Caki2 (cell line): ENCODE measurements around the gene S100A5. TPM values are rescaled to one million over a fixed set of nuclear protein-coding genes. Genes with fewer than 3 reads are reported as not detected.
A peak's percentile ranks its signal among the peaks of the same experiment; 100 is the strongest.
"Not testable (repeated sequence)": the region's sequence is repeated elsewhere in the genome, so short reads cannot be mapped to it uniquely, and the experiment has no call there.

Source experiments
- DNase-seq: peaks from one replicate; pipeline ENCODE4 v3.0.0-alpha.2; 2015; ENCODE audit warnings: low read depth
- in situ Hi-C: cut with HindIII; loops from 2 replicates; pipeline ENCODE4 v1.10.0; 2016; ENCODE audit warnings: low sequenced_read_pairs, low pct_unique_long_range_greater_than_20kb, mixed read lengths
- total RNA-seq: library from RNA; depleted of rRNA; stranded (reverse); fragments of >200 nt; shearing (Covaris generic); gene quantifications from 2 replicates; pipeline ENCODE4 v1.2.3, GENCODE V29; 2014; ENCODE audit warnings: low replicate concordance

The S100A5 gene
- total RNA-seq, 1 experiment from 2014 or later = not detected

DNA sequence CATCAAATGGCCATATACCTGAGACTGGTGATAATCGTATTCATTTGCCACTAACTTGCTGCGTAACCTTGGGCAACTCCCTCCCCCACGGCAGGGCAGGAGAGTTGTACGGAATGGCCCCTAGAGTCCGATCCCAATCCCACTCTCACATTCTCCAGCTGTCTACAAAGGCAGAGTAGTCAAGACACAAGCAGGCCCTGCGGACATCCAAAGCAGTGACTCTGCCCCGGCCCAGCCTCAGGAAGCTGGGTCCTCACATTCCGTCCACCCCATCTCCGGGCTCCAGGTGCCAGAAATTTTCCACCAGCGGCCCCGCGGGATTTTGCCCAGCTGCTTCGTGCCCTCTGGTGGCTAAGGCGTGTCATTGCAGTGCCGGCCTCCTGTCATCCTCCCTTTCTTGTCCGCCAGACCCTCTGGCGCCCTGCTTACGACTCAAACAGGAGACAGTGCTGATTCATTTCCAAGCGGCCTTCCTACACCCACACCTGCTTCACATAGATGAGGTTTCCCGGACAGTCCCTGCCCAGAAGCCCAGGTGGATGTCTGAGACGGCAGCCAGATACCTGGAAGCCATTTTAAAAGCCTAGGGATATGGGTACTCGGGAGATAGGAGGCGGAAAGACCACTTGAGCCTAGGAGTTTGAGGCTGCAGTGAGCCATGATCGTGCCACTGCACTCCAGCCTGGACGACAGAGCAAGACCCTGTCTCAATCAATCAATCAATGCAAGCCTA is 27.8 kb upstream of the S100A5 start:
- peak; percentile 96 for DNase-seq
- in situ Hi-C loops = no loop called here

DNA sequence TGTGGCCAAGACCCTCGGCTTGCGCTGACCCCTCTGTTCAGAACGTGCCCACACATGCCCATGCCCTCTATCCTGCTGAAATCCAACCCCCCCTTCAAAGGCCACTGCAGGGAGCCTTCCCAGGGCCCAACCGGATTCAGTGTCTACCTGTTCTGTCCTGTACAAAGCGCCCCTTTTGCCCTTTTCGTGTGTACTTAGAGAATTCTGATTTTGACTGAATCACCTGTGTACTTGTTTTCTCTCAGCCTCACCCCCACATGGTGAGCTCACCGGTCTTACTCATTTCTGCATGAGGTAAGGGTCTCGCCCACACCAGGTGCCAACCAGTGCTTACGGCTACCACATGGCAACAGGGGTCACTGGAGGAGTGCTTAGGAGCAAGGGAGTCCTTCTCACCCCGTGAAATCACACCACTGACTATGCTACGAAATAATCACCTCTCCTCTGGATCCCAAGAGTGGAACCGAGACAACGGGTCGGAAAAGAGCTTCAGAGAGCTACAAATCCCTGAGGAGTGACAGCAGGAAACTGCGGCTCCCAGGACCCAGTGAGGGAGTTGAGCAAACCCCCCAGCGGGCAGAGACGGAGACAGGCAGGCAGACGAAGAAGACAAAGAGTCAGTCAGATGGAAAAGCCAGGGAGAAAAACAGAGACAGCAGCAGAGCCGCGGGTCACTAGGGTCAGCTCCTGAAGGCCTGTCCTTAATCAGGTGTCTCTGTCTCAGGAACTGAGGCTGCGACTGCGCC is 27.1 kb upstream of the S100A5 start:
- in situ Hi-C loops = no loop called here
- DNase-seq = no peak

DNA sequence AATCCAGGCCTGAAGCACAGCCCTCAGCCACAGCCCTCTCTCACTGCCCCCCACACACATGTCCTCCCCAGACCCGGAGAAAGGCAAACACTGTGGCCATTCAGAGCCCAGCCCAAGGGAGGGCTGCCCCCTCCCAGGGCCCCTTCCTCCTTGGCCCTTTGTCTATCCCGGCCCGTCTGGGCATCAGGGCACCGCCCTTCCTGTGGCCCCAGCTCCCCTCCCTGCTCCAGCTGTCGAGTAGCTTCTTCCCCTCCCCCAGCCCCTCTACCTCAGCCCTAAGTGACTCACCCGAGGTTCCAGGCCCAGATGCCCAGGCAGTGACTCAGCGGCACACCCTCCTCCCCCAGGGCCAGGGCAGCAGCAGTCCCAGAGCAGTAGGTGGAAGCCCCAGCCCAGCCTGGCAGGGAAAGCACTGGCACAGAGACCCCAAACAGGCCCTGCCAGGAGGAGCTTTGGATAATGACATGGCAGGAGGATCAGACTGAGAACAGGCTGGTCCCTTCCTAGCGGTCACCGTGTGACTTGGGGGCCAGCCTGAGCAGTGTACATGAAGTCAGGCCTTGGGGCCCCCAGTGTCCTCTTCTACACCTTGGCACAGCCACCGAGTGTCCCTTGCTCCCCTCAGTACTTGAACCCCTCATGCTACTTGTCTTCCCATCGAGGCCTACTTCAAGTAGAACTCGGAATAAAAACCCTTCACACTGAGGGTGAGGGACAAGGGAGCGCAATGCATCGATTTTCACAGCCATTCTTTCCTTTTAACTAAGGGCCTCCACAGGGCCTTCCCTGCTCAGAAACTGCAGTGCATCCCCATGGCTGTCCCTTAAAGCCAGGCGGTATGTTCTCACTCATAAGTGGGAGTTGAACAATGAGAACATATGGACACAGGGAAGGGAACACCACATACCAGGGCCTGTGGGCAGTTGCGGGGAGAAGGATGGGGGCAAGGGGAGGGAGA is 26.0 kb upstream of the S100A5 start:
- DNase-seq = peak; percentile 99
- in situ Hi-C loops = no loop called here

DNA sequence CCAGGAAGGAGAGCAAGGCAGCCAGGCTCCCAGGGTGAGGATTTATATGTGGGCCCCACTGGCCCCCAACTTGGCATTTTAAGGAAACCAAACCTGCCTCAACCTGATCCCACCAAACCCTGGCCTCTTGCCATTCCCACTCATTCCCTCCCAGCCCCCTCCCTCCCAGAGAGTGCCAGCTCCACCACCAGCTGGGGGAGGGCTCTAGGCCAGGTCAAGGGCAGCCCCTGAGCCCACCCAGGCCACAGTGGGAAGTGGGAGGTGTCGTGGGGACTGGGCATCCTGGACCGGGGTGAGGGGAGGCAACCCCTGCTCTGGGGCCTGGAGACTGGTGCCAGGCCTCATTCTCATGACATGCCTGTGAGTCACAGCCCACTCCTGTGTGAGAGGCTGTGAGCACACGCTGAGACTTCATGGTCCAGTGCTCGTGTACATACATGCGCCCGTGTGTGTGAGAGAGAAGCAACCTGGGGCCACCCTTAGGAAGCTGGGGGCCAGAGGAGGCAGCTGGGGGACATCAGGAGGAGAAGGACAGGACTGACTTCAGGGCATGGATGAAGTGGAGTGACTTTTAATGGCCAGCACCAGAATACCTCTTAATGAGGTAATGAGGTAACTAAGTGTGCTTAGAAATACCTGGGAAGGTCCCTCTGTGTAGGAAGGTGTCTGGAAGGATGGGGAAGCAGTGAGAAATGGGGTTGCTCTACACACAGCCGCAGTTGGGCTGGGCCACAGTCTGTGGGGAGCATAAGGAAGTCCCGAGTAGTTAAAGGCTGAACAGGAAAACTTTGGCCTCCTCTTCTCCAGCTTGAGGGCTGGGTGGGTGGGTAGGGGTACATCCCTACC is 25.0 kb upstream of the S100A5 start, which contains the start of gene S100A2:
S100A2 (minus strand) TSS at position 316 of the 846 bp plus-strand sequence. CDS start 1,967 bp downstream, outside the sequence.
- in situ Hi-C loops = no loop called here
- DNase-seq = peak; percentile 93

DNA sequence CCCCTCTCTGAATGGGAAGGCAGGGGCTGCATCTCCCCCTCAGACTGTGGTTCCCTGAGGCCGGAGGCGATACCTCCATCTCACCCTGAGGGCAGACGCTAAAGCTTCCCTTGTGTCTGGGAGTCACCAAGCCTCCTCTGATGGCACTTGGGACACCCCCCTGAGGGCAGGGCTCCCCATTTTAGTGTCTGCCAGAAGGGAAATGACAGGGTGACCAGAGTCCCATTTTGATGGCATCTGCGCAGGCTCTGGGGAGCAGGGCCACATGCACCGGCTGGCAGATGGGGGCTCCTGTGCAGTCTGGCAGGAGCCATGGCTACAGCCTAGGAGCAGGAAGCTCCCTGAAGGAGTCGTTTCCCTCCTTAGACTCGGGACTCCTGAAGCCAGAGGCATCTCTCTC is 23.3 kb upstream of the S100A5 start:
- DNase-seq = no peak
- in situ Hi-C loops = no loop called here

DNA sequence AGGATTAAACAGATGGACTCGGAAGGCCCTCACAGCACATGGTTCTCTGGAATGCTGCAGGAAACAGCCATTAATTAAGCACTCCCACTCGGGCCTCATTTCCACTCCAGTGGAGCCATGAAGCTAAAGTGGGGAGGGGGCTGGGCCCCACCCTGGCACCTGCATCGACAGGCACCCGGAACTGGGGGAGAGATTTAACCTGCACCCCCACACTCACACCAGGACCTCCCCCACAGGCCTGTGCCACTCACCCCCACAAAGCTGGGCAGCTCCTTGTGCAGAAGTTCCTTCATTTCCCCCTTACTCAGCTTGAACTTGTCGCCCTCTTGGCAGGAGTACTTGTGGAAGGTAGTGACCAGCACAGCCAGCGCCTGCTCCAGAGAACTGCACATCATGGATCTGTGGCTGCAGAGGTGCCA is 22.8 kb upstream of the S100A5 start:
- in situ Hi-C loops = no loop called here
- DNase-seq = no peak

DNA sequence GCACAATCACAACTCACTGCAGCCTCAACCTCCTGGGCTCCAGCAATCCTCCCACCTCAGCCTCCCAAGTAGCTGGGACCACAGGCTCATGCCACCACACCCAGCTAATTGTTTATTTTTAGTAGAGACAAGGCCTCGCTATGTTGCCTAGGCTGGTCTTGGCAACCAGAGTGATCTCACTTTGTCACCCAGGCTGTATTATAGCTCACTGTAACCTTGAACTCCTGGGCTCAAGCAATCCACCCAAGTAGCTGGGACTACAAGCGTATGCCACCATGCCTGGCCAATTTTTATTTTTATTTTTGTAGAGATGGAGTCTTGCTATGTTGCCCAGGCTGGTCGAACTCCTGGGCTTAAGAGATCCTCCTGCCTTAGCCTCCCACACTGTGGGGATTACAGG is 21.3 kb upstream of the S100A5 start:
- DNase-seq, in situ Hi-C loops: not testable (repeated sequence)

DNA sequence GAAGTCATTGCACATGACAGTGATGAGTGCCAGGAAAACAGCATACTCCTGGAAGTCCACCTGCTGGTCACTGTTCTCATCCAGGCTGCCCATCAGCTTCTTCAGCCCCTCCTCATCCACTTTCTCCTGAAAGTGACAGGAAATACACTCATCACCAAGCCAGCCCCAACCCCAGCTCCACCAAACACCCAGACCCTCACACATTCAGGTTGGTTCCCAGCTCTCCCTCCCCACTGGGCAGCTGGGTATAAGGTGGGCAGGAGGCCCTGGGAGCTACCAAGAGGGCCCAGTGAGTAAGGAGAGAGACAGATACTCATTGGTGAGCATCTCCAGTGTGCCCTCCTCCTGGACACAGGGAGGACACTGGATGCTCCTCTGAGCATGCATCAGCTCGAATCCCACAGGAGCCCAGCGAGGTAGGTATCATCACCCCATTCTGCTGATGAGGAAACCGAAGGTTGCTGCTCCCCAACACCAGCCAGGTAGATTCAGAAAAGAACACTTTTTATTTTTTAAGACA is 20.8 kb upstream of the S100A5 start:
- in situ Hi-C loops = no loop called here
- DNase-seq = no peak

DNA sequence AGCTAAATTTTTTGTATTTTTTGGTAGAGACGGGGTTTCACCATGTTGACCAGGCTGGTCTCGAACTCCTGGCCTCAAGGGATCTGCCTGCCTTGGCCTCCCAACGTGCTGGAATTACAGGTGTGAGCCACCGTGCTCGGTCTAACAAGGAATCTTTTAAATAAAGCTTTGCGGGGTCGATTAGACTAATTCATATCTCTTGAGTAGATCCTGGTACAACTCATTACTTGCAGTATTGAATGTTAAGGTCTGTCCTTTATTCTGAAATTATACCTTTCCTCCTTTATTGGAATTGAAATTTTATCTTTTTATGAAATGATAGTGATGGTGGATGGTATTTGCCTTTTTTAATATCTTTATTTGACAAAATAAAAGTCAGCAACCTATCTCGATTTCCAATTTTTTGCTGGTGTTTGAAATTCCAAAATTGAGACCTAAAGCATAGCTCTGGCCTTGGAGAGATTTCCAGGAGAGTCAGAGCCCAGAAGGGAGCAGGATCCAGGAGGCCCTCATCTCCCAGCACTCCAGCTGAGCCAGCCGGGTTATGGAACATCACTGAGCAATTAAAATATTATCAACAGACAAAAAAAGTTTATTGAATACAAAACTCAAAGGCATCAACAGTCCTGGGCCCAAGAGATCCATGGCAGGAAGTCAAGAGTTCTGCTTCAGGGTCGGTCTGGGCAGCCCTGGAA is 20.2 kb upstream of the S100A5 start:
- no peak for DNase-seq
- in situ Hi-C loops = no loop called here

DNA sequence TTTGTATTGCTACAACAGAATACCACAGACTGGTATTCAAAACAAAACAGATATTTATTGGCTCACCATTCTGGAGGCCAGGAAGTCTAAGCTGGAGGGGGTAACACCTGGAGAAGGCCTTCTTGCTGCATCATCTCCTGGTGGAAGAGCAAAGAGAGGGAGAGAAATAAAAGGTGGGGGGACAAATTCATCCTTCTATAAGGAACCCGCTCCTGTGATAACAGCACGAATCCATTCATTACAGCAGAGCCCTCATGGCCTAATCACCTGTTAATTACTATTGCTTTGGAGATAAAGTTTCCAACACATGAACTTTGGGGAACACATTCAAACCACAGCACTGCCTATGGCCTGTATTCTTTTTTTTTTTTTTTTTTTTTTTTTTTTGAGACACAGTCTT is 19.5 kb upstream of the S100A5 start:
- no peak for DNase-seq
- in situ Hi-C loops = no loop called here

DNA sequence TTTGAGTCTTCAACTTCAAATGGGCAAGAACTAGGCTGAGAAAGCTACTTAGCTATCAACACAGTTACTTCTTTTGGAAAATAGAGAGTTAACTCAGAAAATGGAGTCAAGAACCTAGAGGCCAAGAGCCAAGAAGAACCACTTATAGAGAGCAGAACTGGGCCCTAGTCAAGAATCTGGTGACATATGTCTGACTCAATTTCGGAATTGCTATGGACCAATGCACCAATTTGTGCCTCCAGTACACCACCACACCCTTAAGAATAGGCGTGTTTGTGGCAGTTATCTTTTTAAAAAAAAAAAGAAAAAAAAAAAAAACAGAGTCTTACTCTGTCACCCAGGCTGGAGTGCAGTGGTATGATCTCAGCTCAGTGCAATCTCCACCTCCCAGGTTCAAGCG is 17.1 kb upstream of the S100A5 start:
- no peak for DNase-seq
- in situ Hi-C loops = no loop called here

DNA sequence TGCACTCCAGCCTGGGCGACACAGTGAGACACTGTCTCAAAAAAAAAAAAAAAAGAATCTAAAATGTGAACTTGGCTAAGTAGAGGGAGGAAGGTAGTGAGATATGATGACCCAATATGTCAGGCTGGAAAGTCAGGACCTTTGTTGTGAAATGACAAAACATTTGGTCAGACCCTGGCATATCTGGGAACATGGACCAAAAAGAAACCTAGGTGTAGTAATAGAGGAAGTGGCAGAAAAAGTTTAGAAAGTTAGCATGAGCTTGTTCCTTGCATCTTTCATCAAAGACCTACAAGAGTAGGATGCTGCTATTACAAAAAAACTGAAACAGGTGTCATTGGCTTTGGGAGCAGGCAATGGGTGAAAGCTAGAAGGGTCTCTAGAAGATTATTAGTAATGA is 15.6 kb upstream of the S100A5 start:
- in situ Hi-C loops = no loop called here
- DNase-seq = no peak

DNA sequence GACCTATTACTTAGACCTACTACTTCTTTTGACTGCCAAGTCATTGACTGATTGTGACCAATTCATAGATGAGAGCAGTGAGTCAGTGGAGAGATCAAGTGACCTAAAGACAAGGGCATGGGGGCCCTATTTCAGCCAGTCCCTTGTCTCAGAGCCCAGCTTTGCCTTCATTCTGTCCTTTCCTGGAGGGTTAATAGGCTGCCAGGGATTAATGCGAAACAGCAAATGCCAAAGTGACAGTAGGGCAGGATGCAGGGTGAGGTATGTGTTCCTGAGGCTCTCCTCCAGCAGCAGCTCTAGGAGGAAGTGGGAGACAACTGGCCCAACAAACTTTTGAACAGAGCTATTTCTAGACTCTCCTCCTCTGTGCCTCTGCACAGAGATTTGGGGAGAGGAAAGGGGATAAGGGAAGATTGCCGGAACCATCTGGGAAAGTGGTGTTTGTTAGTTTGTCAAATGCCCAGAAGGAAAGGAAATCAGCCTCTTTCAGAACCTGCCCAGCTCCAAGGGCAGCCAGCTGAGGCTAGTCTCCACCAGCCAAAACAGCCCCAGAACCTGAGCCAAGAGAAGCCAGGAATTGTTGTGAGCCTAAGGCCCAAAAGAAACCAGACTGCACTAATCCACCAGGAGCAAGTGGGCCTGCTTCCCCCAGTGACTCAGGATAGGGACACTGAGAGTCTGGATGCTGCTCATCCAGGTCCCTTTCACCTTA is 13.3 kb upstream of the S100A5 start:
- in situ Hi-C loops = no loop called here
- no peak for DNase-seq

DNA sequence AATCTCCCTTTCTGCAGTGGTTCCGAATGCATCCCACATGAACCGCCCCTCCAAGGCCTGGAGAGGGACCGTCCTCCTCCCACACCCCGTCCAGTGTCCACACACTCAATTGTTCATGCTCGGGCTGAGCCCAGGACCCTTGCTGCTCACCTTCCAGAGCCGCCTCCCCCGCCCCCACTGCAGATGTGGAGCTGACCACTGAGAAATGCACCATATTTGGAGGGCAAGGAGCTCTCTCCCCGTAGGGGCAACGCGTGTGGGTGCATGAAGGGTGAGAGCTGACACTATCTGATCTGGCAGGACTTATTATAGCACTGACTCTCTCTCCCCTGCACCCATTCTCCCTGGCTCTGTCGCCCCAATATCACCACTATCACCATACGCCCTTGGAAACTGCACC is 12.4 kb upstream of the S100A5 start:
- in situ Hi-C loops = no loop called here
- no peak for DNase-seq

DNA sequence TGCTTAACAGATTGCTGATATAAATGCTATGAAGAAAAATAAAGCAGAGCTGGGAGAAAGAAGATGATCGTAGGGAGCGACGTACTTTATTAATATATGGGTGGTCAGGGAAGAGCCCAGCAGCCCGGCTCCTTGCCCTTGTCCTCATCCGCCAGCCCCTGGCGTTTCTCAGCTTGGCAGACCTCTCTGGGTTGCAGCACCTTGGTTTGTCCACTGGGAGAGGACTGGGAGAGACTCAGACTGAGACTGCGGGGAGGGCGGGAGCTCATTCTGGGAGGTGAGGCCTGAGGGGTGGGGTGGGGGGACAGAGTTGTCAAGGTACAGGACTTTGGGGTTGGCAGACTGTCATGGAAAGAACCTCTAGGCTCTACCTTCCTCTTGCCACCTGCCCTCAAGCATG is 11.6 kb upstream of the S100A5 start:
- DNase-seq = no peak
- in situ Hi-C loops = no loop called here

DNA sequence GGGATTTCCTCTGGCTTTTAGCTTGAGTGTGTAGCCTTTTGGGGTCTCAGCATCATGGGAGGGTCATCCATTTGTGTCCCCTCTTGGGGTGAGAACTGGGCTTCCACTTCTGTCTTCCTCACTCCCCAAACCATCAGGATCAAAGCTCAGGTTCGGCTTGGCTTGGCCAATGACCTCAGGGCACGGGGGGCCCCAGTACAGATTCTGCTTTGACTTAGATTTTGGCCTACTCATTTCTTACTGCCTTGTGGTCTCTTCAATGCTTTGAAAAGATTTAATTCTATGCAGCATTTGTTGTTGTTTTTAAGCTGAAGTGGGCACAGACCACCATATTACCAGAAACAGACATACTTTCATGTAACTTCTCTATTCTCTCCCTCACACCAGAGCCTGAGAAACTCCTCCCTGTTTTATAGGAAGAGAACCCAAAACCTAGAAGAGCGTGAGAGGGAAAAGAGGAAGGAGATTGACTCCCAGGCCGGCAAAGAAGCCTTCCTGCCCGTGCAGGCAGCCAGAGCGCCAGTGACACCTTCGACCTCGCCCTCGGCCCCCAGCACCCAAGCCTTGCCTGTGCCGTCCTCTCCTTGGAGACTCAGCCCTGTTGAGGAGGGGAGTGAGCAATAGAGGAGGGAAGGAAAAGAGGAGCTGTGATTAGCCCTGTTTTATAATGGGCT is 10.2 kb upstream of the S100A5 start:
- no peak for DNase-seq
- in situ Hi-C loops = no loop called here
